Naive B cell (primary cell): ENCODE data around the gene CTNNA2. TPM values are rescaled to one million over a fixed set of nuclear protein-coding genes. Genes with fewer than 3 reads are reported as not detected.
A peak's percentile ranks its signal among the peaks of the same experiment; 100 is the strongest.

Experiments used
- ATAC-seq, 2 donors: fragments of 150-1000 bp; cut with Tn5 transposase; 2 replicates each; pipeline ENCODE4 v1.10.0; 2021; ENCODE audit warnings: low read depth in 2 of 2, mild to moderate bottlenecking in 2 of 2, moderate library complexity in 2 of 2
- DNase-seq: peaks from one replicate; pipeline ENCODE4 v3.0.0; 2022
- H3K27ac Mint-ChIP-seq, 6 donors: one replicate each; pipeline ENCODE4 v1.8.0; 2020 to 2022; ENCODE audit warnings: mild to moderate bottlenecking in 6 of 6, mixed read lengths in 6 of 6, moderate library complexity in 5 of 6, inconsistent platforms in 2 of 6
- H3K27me3 Mint-ChIP-seq, 3 donors: one replicate each; pipeline ENCODE4 v1.8.0; 2021 to 2022; ENCODE audit warnings: mixed read lengths in 3 of 3, mild to moderate bottlenecking in 1 of 3
- H3K36me3 Mint-ChIP-seq, 2 donors: one replicate each; pipeline ENCODE4 v1.8.0; 2020 to 2022; ENCODE audit warnings: mixed read lengths in 2 of 2, inconsistent platforms in 1 of 2, mild to moderate bottlenecking in 1 of 2
- H3K4me1 Mint-ChIP-seq, 3 donors: one replicate each; pipeline ENCODE4 v1.8.0; 2020 to 2022; ENCODE audit warnings: mixed read lengths in 3 of 3, inconsistent platforms in 1 of 3, mild to moderate bottlenecking in 1 of 3, moderate library complexity in 1 of 3
- H3K4me3 Mint-ChIP-seq, 8 donors: one replicate each; pipeline ENCODE4 v1.8.0; 2020 to 2022; ENCODE audit warnings: mild to moderate bottlenecking in 8 of 8, mixed read lengths in 8 of 8, moderate library complexity in 8 of 8, inconsistent platforms in 2 of 8
- H3K9me3 Mint-ChIP-seq, 7 donors: one replicate each; pipeline ENCODE4 v1.8.0; 2020 to 2022; ENCODE audit warnings: mixed read lengths in 7 of 7, mild to moderate bottlenecking in 5 of 7, inconsistent platforms in 2 of 7, moderate library complexity in 1 of 7
- polyA plus RNA-seq, 6 donors: library from polyadenylated mRNA; unstranded; fragments of 300-500 nt; fragmentation: Illumina TruSeq; gene quantifications; one replicate each; pipeline ENCODE4 v1.2.3, GENCODE V29; 2021; ENCODE audit warnings: low read depth in 6 of 6

The CTNNA2 gene
- polyA plus RNA-seq, 6 donors from 2014 or later = not detected

DNA sequence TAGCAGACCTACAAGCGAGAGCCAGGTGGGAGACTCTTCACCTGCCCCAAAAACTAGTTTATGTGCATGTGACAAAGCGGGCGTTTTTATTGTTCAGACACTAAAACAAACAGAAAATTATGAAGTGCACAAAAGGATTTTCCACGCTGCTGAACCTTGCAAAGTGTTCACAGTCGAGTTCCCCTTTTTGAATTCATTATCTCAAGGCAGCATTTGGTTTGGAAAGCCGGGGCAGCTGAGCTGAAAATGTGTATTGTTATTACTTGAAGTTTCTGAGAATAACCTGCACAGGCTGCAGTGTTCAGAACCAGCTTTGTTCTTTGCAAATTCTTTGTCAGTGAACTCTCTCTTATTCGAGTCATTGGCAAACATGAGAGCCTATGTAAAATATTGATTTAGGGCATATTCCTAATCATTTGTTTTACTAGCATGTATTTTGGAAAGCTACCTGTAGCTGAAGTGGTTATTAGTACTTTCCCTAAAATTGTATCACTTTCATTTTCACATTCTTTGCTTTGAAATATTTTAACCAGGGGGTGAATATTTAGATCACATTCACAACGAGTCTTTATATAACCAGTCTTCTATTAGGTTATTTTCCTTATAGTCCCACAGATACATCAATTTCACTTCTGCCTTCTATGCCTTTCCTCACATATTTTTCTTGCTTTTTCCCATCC, 732.2 kb downstream of the CTNNA2 start:
- DNase-seq = no peak
- H3K36me3 Mint-ChIP-seq = no peaks in the 10 kb centered on the region
- peaks cover 0 to 8% (median 3%) of the 10 kb centered on the region in 7 donors for H3K9me3 Mint-ChIP-seq
- peaks cover 0 to 3% (median 0%) of the 10 kb centered on the region in 3 donors for H3K4me1 Mint-ChIP-seq
- H3K4me3 Mint-ChIP-seq = no peak overlapping the region
- peaks cover 0 to 4% (median 0%) of the 10 kb centered on the region in 3 donors for H3K27me3 Mint-ChIP-seq
- H3K27ac Mint-ChIP-seq = peak overlapping the region in 1 of 6 donors; percentile 17
- ATAC-seq = no peak

- DNase-seq = no peak
- no peaks in the 10 kb centered on the region for H3K36me3 Mint-ChIP-seq
- no peak overlapping the region for H3K27ac Mint-ChIP-seq
- peaks cover 0 to 4% (median 0%) of the 10 kb centered on the region in 3 donors for H3K27me3 Mint-ChIP-seq
- H3K9me3 Mint-ChIP-seq = peaks cover 0 to 11% (median 3%) of the 10 kb centered on the region in 7 donors
- peaks cover 0 to 3% (median 0%) of the 10 kb centered on the region in 3 donors for H3K4me1 Mint-ChIP-seq
- H3K4me3 Mint-ChIP-seq = no peak overlapping the region
- no peak for ATAC-seq
Measured at GRCh38 chr2:80246534-80246933, 733.7 kb downstream of the CTNNA2 start.

GRCh38 chr2:80247339-80247738, 734.5 kb downstream of the CTNNA2 start:
- Mint-ChIP-seq H3K4me3 (no peak overlapping the region), H3K27me3 (peaks cover 0 to 4% (median 0%) of the 10 kb centered on the region in 3 donors), H3K4me1 (peaks cover 0 to 3% (median 0%) of the 10 kb centered on the region in 3 donors), H3K27ac (no peak overlapping the region), H3K36me3 (no peaks in the 10 kb centered on the region), H3K9me3 (peaks cover 0 to 11% (median 3%) of the 10 kb centered on the region in 7 donors)
- ATAC-seq (no peak), DNase-seq (no peak)

- ATAC-seq (no peak), DNase-seq (no peak)
- H3K27me3 Mint-ChIP-seq = peaks cover 0 to 4% (median 0%) of the 10 kb centered on the region in 3 donors
- H3K27ac Mint-ChIP-seq = peak overlapping the region in 1 of 6 donors; percentile 30
- no peak overlapping the region for H3K4me3 Mint-ChIP-seq
- peaks cover 0 to 3% (median 0%) of the 10 kb centered on the region in 3 donors for H3K4me1 Mint-ChIP-seq
- peaks cover 0 to 11% (median 3%) of the 10 kb centered on the region in 7 donors for H3K9me3 Mint-ChIP-seq
- no peaks in the 10 kb centered on the region for H3K36me3 Mint-ChIP-seq
Measured at GRCh38 chr2:80248146-80248545, 735.3 kb downstream of the CTNNA2 start.

GRCh38 chr2:80252294-80252986, 739.6 kb downstream of the CTNNA2 start:
- DNase-seq = no peak
- H3K4me1 Mint-ChIP-seq = no peaks in the 10 kb centered on the region
- no peaks in the 10 kb centered on the region for H3K27me3 Mint-ChIP-seq
- no peaks in the 10 kb centered on the region for H3K36me3 Mint-ChIP-seq
- H3K4me3 Mint-ChIP-seq = no peak overlapping the region
- H3K9me3 Mint-ChIP-seq = peaks cover 0 to 14% (median 5%) of the 10 kb centered on the region in 7 donors
- H3K27ac Mint-ChIP-seq = no peak overlapping the region
- ATAC-seq = no peak

DNA sequence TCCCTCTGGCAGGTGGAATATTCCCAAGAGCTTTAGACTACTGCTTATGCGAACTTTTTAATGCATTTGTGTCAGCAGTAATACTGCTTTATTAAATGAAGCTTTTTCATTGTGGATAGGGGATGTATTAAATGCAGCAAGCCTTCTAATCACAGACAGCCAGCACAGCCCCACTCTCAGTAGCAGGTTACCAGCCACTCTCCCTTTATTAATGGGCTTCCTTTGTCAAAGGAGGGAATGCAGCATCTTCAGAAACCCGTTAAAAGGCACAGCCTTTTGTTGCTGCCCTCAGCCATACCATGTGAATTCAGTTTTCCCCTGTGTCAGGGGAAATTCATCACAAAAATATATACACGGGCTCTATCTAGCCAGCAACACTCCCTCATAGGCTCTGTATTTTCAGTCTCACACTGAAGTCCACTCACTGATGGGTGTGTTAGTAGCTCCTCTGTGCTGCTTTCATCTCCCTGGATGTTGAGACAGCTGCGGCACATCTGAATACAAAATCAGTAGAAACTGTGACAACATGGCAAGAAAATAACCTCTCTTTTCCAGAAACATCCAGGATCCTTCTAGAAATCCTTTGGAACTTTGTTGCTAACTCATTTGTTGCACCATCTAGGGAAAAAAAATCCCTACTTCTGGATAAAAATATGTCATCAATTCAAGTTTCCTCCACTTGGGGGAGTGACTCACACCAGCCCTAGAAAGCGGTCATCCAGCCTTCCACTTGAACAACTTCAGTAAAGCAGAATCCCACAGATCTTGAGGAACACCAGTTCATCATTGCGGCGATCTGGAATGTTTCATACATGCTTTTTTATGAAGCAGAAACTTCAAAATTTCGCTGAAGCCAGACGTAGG, 743.3 kb downstream of the CTNNA2 start:
- Mint-ChIP-seq H3K4me3 (no peak overlapping the region), H3K27me3 (no peaks in the 10 kb centered on the region), H3K4me1 (no peaks in the 10 kb centered on the region), H3K27ac (no peak overlapping the region), H3K36me3 (no peaks in the 10 kb centered on the region), H3K9me3 (peaks cover 0 to 9% (median 2%) of the 10 kb centered on the region in 7 donors)
- ATAC-seq (no peak), DNase-seq (no peak)

DNA sequence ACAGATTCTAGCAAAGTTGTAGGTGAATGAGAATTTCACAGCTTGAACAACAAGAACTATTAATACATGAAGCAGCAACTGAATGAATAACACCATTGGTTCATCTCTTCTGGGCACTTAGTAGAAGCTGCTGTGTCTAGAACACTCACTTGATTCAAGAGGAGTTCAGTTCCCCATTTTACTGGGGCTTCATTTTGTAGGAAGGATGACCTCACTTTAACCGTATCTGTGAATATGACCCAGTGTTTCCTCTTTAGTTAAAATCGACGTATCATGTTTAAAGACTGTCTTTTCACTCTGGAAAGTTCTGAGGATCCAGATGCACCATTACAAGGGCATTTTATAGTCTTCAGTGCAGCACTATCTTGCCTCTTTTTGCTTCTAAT, 743.9 kb downstream of the CTNNA2 start:
- H3K4me1 Mint-ChIP-seq = no peaks in the 10 kb centered on the region
- no peak overlapping the region for H3K4me3 Mint-ChIP-seq
- ATAC-seq (no peak), DNase-seq (no peak)
- no peaks in the 10 kb centered on the region for H3K36me3 Mint-ChIP-seq
- H3K27ac Mint-ChIP-seq = no peak overlapping the region
- no peaks in the 10 kb centered on the region for H3K27me3 Mint-ChIP-seq
- H3K9me3 Mint-ChIP-seq = peaks cover 0 to 9% (median 2%) of the 10 kb centered on the region in 7 donors

DNA sequence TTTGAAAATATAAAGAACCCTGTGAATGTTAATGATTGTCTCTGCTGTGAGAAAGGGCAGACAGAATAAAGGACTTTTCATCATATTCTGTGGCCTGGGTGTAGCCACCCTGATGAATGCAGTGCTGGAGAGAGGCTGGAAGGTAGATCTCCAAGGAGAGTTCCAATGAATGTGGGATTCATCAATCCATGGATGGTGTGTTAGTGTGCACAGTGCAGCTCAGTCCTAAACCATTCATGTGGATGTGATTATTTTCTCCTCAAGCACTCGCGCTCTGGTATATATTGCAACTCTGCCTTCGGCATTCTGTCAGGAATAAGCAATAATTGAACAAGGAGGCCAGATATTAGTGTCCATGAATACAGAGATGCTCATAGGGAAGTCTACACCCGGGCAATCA, 744.6 kb downstream of the CTNNA2 start:
- Mint-ChIP-seq H3K4me1 (no peaks in the 10 kb centered on the region), H3K27me3 (no peaks in the 10 kb centered on the region), H3K36me3 (no peaks in the 10 kb centered on the region)

DNA sequence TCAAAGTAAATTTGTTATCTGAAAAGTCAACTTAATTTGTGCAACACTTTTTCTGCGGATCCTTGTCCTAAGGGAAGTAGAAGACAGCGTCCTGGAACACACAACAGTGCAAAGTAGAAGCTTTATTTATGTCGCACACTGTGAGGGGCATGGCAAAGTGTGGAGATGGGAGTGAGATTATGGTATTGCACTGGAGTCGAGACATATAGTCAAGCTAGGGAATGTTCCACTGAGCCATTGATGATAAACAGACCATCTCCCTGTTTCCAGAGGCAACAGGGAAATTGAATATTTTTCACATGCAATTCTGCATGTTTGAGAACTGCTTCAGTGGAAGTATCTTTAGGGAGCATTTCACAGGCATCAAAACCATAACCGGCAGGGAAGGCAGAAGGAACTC, 745.5 kb downstream of the CTNNA2 start:
- ATAC-seq (no peak), DNase-seq (no peak)
- Mint-ChIP-seq H3K27ac (no peak overlapping the region), H3K9me3 (peaks cover 0 to 8% (median 2%) of the 10 kb centered on the region in 7 donors), H3K4me3 (no peak overlapping the region), H3K4me1 (no peaks in the 10 kb centered on the region), H3K27me3 (no peaks in the 10 kb centered on the region), H3K36me3 (no peaks in the 10 kb centered on the region)

More for the DNA sequence above, 744.6 kb downstream of the CTNNA2 start:
- H3K4me3 Mint-ChIP-seq = no peak overlapping the region
- ATAC-seq (no peak), DNase-seq (no peak)
- no peak overlapping the region for H3K27ac Mint-ChIP-seq
- peaks cover 0 to 9% (median 2%) of the 10 kb centered on the region in 7 donors for H3K9me3 Mint-ChIP-seq

GRCh38 chr2:80258793-80259192, 745.9 kb downstream of the CTNNA2 start:
- H3K36me3 Mint-ChIP-seq = no peaks in the 10 kb centered on the region

GRCh38 chr2:80259292-80259691, 746.4 kb downstream of the CTNNA2 start:
- H3K36me3 Mint-ChIP-seq = no peaks in the 10 kb centered on the region
- no peak overlapping the region for H3K27ac Mint-ChIP-seq
- no peaks in the 10 kb centered on the region for H3K27me3 Mint-ChIP-seq
- peaks cover 0 to 4% (median under 1%) of the 10 kb centered on the region in 7 donors for H3K9me3 Mint-ChIP-seq
- ATAC-seq (no peak), DNase-seq (no peak)
- H3K4me3 Mint-ChIP-seq = no peak overlapping the region
- no peaks in the 10 kb centered on the region for H3K4me1 Mint-ChIP-seq

More at GRCh38 chr2:80258793-80259192, 745.9 kb downstream of the CTNNA2 start:
- no peak overlapping the region for H3K27ac Mint-ChIP-seq
- ATAC-seq = no peak
- H3K9me3 Mint-ChIP-seq = peaks cover 0 to 4% (median 0%) of the 10 kb centered on the region in 7 donors
- H3K4me1 Mint-ChIP-seq = no peaks in the 10 kb centered on the region
- H3K27me3 Mint-ChIP-seq = no peaks in the 10 kb centered on the region
- no peak overlapping the region for H3K4me3 Mint-ChIP-seq
- DNase-seq = no peak

GRCh38 chr2:80266231-80266630, 753.4 kb downstream of the CTNNA2 start:
- Mint-ChIP-seq H3K27ac (no peak overlapping the region), H3K4me3 (peak overlapping the region in 1 of 8 donors; percentile 64), H3K4me1 (no peaks in the 10 kb centered on the region), H3K9me3 (peaks cover 0 to 18% (median 8%) of the 10 kb centered on the region in 7 donors), H3K27me3 (no peaks in the 10 kb centered on the region), H3K36me3 (no peaks in the 10 kb centered on the region)
- no peak for ATAC-seq
- no peak for DNase-seq

DNA sequence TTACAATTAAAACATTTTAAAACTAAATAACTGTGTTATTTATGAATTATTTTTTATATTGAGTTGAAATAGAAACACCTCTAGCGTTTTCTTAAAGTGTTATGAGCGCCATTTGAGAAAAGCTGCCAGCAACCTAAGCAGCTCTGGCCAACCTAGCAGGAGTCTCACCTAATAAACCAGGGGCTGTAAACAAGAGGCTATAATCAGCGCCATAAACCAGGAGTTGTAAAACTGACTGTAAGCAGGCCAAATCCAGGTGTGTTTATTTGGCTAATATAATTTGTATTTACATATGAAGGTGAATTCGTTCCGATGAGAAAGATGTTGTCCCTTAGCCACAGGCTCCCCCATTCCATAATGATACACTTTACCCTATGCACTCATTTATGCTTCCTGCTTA, 757.0 kb downstream of the CTNNA2 start:
- Mint-ChIP-seq H3K27ac (peak overlapping the region in 1 of 6 donors; percentile 18), H3K4me3 (no peak overlapping the region), H3K9me3 (peaks cover 0 to 25% (median 8%) of the 10 kb centered on the region in 7 donors), H3K36me3 (no peaks in the 10 kb centered on the region), H3K4me1 (no peaks in the 10 kb centered on the region), H3K27me3 (no peaks in the 10 kb centered on the region)
- no peak for DNase-seq
- no peak for ATAC-seq
